Activated T-cell treated with anti-CD3 and anti-CD28 coated beads for 4 hours (primary cell): ENCODE data around the gene DYNC1I1.

Experiments used
- DNase-seq: peaks from one replicate; pipeline ENCODE4 v3.0.0-alpha.2; 2020

The DYNC1I1 gene

DNA sequence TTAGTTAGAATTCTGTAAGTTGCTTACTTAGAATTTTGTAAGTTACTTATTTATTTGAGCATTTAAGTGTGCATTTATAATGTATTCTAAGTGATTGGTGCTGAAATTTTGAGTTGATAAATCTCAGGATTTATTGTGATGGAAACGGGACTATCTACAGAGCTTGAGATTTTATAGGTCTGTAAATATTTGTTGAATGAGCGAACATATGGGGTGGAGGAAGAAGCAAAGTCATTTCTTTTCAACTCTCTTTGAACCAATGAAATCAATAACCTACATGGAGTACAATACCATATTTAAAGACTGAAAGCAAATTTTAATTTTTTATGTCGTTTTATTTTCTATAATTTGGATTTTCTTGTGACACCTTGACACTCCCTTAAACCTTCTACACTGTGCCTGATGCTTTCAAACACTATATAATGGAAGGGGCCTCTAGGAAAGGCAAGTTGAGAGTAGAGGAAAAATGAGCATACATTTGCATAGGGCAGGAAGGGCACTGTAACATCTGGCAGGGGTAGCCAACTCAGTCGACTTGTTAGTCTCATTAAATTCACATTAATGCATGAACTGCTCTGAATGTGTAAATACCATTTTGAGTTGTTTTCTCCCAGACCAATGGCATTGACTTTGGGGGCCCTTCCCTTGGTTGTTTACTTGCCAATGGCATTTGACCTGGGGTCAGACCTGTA, 204.2 kb downstream of the DYNC1I1 start:
- no peak for DNase-seq

DNA sequence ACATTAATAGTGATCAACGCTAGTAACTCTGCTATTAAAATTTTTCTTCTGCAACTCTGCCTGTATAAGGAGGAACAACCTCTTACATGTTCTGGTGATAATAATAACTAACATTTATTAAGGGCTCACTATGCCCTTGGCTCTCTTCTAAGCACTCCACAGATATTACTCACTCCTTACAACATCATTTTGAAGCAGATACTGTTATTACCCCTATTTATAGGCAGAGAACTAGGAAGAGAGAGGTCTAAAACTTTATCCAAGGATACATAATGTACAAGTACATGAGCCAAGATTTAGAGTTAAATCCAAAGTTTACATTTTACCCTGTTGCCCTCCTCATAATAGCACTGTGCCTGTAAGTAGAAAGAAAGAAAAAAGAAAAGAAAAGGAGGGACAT, 205.6 kb downstream of the DYNC1I1 start:
- DNase-seq, result no peak

DNA sequence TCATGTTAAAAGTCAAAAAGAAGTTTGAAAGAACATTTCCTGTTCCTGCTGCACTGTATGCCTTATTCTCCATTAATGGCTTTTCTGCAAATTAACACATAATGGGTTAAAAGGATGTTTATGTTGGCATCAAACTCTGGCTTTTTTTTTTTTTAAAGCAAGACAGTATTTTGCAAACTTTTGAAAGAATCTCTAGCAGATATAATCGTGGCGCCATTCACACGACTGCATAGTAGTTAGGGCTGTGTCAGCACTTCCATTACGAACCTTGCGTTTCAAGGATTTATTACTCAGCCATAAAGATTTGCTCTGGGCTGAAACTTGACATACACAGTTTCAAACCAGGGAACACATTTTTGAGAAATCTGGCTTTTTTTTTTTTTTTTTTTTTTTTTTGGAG, 207.8 kb downstream of the DYNC1I1 start:
- DNase-seq, result no peak

DNA sequence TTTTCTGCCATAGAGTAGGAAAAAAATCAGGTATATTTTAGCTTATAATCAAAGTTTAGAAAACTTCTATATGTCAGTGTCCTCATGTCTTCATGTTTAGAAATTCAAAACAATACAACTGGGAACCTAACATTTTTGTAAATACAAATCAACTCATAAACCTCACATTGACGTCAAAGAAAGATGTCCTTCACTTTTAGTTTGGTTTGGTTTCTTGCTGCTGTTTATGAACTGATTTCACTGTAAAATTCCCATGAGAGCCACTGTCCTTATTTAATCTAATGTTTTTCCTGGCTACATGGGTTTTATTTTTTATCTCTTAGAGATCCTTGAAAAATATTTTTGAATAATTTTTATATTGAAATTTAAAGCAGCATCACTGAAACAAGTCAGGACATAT, 208.4 kb downstream of the DYNC1I1 start:
- DNase-seq, result no peak

DNA sequence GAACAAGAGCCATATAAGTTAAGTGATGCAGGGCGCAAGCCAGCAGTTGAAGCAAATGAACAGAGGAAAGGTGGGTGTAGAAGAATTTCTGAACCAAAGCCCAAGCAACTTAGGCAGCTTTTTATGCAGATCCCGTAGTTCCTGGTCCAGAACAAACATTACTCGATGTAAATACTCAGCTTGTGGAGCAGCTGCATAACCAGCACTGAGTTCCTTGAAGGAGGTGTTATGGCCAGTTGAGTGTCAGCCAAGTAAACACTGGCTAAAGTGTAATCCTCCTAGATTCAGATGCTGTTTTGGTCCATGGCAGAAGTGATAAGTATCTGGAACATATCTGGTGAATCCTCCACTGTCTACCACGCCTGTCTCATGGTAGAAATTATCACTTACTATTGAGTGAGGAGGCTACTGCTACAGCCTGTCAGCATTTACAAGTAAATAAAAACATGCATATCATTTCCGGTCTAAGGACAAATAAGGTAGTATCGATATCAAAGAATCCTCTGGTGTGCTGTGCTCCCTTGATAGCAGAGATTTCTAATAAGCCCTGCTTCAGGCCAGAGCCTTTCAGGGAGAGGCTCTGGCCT, 213.9 kb downstream of the DYNC1I1 start:
- no peak for DNase-seq

DNA sequence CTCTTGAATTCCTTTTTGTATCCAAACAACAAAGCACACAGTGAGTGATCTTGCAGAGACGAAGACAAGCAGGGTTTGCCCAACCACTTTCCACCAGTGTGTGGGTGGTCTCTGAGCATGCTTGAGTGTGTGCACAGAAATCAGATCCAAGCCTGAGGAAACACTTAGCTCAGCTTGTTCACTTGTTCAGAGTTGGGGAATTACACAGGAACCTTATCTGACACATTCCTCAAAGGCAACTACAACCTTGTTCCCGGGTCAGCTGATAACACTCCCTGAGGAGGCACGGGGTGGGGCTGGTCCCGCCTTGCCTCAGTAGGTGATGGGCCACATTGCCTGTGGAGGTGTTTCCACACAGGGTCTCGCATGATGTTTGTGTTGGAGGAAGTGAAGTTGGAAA, 216.9 kb downstream of the DYNC1I1 start:
- DNase-seq, result no peak

DNA sequence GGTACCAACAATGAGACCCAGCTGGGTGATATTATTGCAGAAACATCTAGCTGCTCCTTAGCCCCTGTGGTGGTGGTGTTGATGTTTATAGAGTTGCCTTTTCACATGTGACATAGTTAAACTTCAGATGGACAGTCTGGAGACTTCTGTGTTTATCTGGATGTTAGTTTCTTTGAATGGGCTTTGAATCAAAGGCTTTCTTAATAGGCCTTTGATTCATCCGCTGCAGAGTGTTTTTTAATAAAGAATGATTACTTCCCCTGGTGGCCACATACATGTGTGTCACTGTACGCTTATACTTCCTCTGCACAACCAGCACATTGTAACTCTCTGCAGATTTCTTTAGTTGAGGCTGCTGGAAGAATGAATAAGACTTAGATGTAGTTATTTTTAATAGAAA, 221.0 kb downstream of the DYNC1I1 start:
- DNase-seq, result no peak

DNA sequence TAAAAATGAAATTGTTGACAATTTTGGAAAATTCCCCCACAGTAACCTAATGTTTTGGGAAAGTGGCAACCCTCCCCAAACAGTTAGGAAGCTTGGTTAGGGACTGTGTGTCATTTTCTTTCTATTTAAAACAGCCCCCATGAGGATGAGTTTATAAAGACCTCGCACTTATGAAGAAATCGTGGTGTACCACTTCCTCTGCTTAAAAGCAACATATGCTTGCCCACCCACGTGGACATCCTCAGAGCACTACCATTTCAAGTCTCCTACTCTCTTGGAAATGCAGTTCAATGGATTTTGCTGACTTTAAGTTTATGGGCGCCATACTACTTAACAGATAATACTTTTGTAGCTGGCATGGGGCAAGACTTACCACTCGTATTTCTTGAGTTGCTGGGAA, 223.8 kb downstream of the DYNC1I1 start:
- DNase-seq, result no peak

DNA sequence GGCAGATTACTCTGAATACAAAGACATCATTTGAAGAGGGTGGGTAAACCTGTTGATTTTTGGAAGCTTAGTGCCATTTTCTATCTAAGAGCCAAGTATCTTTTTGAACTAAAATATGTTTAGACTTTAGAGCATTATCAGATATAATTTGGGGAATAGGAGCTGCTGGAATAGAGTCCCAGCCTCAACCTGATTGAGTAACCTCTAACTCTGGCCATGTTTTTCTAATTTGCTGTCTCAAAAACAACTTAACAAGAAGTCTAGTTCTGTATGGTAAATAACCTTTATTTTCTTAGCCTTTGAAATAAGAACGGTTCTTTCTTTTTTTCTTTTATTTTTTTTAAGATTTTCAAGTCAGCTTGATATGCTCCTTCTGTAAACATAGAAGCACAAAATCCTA, 224.5 kb downstream of the DYNC1I1 start:
- no peak for DNase-seq

DNA sequence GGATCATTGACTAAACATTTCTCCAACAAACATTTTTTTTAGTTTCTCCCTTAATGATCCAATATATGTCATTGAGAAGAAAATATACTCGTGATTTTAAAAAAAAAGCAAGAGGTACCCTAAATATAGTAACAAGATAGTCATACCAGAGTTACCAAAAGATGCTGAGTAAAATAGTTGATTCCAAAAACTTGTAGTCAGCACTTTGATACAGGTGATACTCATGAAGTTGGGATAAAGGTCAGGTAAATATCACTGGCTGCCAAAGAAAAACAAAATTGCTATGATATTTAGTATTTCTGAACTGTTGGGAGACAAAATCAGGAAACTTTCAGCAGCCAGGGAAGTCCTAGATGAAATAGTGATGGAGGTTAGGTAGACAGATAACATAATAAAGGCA, 225.3 kb downstream of the DYNC1I1 start:
- DNase-seq, result no peak

DNA sequence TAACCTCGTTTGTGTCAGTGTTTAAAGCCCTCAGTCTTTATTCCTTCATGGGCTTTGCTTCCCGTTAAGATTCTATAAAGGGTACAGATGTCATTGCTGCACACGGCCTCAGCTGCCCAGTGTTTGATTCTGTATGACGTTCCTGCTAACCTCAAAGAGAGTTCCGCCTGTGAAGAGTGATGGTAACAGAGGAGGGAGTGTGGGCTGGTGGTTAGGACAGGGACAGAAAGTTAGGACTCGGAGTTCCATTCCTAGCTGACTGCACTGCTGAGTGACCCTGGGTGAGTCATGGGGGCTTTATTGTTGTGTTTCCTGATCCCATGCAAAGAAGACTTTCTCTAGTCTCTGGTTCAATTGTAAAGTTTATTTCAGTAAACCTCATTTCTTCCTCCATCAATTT, 227.1 kb downstream of the DYNC1I1 start:
- DNase-seq, result no peak

DNA sequence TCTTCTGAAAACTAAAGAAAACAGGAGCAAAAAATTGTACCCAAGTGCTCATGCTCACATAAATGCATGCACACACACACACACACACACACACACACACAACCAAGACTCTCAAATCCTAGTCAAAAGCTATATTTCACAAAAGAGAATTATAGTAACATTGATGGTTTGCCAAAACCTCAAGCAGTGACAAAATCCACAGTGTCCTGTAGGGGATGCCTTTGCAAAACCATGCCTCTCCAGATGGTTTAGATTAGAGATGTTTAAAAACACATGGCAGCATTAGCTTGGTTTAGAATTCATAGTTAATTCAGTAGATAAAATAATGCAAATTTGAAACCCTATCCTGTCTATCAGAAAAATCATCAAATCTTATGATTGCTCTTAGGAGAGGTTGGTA, 232.2 kb downstream of the DYNC1I1 start:
- DNase-seq, result no peak

DNA sequence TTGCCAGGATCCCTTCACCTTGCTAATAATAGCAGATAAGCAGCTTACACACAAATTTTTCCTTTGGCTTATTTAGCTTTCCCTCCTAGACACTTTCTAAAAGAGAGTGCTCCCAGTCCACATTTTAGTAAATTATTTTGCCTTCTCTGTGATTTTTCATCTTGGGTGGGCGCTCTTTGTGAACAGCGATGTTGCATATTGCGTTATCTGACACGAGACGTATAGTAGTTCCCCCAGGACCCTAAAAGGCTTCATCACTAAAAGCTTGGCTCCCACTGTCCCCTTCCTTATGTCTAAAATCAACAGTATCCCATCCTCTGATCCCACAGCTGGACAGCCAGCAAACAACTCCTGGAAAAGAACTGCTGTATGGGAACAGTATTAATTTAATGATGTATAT, 232.9 kb downstream of the DYNC1I1 start:
- no peak for DNase-seq

DNA sequence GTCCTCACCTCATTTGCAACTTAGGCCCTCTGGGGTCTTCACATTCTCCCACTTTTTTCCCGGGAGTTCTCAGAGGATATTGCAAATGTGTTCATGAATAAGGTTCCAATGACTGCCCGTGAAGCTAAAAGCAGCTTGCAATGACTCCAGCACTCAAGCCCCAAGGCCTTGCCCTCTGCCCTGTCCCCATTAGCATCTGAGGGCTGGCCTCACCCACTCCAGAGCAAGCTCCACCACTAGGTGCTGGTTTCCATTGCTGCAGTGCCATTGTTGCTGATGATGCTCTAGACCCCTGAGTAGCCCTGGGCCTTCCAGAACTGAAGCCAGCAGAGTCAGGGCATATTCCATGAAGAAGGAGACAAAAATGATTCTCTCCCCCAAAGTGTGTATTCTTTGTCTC, 236.8 kb downstream of the DYNC1I1 start:
- DNase-seq, result no peak

DNA sequence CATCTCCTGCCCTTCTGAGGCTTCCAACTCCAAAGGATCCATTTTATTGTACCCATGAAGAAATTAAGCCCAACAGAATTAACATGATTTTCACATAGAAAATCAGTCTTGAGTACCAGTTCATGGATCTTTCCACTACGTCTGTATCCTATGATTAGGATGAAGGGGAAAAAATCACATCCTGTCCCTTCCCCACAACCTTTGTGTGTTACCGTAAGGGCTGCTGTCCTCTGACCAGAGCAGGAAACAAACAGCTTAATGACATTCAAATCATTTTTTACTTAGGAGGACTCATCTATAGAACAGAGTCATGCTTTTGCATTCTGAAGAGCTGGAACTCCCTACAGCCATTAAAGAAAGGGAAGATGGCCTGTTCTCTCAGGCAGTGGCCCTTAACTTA, 241.5 kb downstream of the DYNC1I1 start:
- no peak for DNase-seq

DNA sequence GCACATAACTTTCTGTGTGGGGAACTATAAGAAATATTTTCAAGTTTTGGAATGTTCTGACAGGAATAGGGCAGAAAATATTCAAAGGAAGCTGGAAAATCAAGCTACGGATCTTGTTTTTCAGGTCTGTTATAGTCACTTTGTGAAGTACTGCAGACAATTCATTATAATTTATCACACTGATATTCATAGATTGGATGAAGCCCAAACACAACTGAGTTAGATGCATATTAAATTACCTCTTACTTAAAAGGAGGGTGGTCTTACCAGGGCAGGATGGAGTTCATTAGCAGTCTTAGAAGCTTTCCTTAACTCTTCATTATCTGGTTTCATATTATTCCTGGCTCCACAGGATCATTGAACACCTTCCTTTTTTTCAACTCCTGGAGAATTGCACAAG, 242.3 kb downstream of the DYNC1I1 start:
- no peak for DNase-seq

DNA sequence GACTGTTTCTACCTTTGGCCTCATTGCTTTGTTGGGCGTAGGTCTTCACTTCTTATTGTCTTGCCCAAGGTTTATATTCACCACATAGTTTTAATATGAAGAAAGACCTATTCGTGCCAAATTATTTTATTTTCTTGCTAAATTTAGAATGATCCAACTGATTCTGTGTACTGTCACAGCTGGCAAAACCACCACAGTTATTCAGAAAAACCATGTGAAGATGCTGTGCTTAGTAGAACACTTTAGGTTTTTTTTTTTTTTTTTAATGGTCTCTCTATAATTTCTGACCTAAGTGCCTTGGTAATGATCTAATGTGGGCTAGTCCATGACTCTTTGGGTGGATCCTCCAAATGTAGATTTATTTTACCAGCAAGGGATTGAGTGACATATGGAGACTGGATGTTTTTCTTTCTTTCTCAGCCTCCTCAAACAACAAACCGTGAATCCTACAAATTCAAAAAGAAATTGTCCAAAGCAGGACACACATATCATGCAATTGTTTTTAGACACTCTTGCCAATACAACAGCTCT, 243.8 kb downstream of the DYNC1I1 start:
- DNase-seq, result no peak

DNA sequence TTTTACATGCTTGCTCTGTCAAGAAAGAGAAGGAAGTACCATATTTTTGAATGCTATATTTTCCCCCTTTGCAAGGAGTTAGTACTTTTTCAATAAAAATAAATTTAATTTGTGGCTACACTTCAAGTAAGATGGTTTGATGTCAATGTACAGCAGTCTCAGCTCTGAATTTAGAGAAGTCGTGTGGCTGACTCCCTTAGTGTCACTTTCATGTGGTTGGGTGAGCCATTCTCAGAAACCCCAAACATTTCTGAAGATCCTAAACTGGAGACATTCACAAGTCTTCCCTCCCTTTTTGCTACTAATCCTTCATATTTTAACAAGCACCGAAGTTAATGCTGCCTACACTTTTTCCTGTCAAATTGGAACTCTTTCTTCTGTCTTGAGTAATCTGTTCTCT, 244.4 kb downstream of the DYNC1I1 start:
- no peak for DNase-seq

DNA sequence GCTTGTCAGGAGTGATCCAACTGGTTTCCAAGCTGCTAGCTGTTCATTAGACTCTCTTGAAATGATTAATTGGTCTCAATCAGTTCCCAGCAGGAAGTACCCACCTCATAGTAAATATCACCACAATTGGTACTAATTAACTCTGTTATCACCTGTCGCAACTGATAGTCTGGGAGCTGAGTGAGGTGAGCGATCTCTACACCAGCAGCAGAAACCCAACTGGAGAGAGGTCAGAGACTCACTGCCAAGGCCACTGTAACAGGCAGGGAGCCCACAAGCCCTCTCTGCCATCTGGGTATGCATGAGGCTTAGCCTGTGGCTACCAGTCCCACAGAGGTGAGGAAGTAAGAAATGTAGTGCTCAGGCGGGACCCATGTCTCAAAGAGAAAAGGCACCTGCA, 245.5 kb downstream of the DYNC1I1 start:
- no peak for DNase-seq

DNA sequence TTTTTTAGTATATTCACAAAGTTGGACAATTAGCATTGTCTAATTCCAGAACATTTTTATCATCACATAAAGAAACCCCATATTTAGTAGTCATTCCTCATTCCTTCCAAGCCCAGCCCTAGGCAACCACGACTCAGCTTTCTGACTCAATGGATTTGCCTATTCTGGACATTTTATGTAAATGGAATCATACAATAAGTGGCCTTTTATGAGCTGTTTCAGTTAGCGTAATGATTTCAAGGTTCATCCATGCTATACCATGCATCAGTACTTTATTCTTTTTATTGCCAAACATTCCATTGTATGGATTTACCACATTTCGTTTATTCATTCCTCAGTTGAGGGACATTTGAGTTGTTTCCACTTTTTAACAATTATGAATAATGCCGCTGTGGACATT, 249.2 kb downstream of the DYNC1I1 start:
- DNase-seq, result no peak

DNA sequence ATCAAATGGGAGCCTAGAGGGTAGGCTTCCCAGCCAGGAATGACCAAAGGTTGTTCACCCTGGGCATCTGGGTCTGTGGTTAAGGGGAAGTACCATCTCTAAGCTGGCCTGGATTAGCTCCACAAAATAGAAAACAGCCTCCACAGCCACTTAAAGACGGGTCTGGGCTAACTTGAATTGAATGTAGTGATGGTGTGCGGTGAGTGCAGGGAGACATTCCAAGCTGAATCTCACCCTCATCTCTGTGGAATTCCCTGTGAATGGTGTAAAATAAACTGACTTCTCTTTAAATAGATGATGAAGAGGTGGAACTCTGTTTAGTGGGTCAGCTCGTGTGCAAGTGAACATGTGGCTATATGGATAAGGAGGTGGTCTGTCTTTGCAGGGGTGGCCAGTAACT, 251.0 kb downstream of the DYNC1I1 start:
- no peak for DNase-seq

DNA sequence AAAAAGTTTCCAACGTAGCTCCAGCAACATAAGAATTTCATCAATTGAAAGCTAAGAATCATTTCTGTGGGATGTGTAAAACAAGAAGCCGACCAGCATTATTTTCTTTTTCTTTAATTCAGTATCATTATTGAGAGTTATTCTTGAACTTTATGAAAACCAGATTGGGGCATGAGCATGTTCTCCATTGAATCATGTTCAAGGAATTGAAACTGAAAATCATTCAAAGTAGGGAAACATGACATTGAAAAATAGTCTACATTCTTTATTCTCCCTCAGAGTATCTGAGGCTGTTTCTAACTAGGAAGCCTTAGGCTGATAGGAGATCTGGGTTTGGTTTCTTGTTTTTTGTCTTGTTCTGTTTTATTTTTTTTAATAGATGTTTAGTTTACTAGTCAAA, 253.7 kb downstream of the DYNC1I1 start:
- DNase-seq, result no peak

DNA sequence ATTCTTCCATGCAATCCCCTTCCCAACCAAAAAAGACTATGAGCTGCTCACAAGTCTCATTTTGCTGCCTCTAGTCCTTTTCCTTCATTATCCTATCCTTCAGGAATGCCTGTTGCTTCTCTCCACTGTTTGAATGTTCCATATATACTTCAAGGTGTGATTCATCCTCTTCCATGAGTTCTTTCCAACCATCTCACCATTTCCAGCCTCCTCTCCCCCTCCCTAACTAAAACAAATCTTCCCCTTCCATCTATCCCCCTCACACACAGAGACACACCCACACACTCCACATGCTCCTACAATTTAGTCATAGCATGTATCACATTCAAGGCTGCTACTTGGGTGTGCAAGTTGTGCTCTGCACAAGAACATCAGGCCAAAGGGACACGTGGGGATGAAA, 254.3 kb downstream of the DYNC1I1 start:
- no peak for DNase-seq

DNA sequence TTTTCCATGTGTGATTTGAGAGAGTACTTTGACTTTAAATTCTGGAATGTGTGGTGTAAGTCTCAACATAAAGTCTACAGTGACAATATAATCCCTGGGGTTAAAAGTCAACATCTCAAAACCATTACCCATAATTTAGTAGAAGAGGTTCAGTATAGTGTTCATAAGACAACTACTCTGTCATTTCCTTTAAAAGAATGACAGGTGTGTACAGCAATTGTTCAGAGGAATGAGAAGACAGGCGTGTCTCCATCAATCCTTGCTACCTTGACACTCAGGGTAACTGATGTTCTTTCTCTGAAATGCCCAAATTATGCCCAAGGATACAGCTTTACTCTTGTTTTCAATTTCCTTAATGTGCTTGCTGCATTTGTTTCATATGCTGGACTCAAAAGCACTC, 256.4 kb downstream of the DYNC1I1 start:
- DNase-seq, result no peak

DNA sequence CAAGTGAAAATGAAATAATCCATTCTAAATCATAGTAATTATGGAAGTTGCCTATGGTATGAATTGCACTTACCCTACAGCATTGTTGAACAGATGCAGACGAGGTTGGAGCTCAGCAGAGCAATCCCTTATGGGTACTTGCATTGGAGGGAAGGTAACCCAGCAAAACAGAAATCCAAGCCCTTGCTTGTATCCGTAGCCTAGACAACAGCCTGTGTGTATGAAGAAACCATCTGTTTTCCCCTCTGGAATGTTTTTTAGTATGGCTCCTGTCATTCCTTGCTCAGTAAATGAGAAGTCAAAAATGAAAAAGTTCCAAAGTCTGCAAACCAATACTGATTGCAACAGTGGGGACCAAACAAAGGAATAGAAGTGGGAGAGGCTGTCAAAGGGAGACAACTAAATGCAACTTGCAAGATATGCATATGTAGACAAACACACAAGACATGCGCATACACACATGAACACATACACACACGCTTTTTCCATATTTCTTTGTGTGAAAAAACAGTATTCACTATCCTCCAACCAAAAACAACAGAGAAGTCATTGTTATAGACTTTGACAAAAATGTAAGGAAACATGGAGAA, 260.8 kb downstream of the DYNC1I1 start:
- DNase-seq, result no peak
